ENCODE results near the gene LTBP2. TPM values are rescaled to one million over a fixed set of nuclear protein-coding genes. Genes with fewer than 3 reads are reported as not detected.

Gene LTBP2
- polyA plus RNA-seq, 1 donor from 2014 or later, result 0.33 TPM

DNA sequence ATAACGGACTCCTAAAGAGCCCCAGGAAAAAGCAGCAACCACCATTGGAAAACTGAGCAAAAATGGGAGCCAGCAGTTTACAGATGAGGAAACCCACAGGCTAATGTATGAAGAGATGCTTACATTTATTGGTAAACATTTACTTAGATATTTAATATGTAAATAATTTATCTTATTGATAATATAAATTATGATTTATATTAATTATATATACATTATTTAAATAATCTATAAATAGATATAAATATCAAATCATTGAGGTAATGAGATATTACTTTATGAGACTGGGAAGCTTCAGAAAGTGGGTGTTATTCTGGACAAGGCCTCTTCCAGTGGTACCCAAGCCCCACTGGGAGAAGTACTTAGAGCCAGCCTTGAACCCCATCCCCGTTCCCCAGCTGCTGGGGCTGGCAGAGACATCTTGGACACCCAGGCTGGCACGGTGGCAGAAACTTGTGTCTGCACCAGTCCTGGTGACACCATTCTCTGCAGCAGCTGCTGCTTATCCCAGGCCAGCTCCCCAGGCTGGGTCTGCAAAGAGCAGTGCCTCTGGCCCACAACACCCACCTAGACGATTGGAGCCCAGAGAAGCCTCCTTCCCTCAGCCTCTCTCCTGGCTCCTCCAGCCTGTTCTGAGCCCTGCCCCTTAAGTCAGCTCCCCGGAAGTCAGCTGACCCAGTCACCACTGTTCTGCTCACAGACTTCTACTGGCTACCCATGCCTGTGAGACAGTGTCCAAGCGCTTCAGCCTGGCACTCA lies 92.5 kb downstream of the LTBP2 start:
- no peak overlapping the region for H3K4me2 ChIP-seq (ENCODE audit: low read length)
- H3F3A ChIP-seq (ENCODE audit: insufficient read depth, low read length, poor library complexity, severe bottlenecking), result no peaks in the 10 kb centered on the region
- no peaks in the 10 kb centered on the region for H4K20me1 ChIP-seq (ENCODE audit: insufficient read depth)
- no peak overlapping the region for H2AFZ ChIP-seq (ENCODE audit: low read depth, low read length)
- TF ChIP-seq, protein P1, sequence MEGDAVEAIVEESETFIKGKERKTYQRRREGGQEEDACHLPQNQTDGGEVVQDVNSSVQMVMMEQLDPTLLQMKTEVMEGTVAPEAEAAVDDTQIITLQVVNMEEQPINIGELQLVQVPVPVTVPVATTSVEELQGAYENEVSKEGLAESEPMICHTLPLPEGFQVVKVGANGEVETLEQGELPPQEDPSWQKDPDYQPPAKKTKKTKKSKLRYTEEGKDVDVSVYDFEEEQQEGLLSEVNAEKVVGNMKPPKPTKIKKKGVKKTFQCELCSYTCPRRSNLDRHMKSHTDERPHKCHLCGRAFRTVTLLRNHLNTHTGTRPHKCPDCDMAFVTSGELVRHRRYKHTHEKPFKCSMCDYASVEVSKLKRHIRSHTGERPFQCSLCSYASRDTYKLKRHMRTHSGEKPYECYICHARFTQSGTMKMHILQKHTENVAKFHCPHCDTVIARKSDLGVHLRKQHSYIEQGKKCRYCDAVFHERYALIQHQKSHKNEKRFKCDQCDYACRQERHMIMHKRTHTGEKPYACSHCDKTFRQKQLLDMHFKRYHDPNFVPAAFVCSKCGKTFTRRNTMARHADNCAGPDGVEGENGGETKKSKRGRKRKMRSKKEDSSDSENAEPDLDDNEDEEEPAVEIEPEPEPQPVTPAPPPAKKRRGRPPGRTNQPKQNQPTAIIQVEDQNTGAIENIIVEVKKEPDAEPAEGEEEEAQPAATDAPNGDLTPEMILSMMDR (IDR thresholded peaks at IDR 0.05; ENCODE audit: poor library complexity, severe bottlenecking), result no peak
- TF ChIP-seq, protein P2, sequence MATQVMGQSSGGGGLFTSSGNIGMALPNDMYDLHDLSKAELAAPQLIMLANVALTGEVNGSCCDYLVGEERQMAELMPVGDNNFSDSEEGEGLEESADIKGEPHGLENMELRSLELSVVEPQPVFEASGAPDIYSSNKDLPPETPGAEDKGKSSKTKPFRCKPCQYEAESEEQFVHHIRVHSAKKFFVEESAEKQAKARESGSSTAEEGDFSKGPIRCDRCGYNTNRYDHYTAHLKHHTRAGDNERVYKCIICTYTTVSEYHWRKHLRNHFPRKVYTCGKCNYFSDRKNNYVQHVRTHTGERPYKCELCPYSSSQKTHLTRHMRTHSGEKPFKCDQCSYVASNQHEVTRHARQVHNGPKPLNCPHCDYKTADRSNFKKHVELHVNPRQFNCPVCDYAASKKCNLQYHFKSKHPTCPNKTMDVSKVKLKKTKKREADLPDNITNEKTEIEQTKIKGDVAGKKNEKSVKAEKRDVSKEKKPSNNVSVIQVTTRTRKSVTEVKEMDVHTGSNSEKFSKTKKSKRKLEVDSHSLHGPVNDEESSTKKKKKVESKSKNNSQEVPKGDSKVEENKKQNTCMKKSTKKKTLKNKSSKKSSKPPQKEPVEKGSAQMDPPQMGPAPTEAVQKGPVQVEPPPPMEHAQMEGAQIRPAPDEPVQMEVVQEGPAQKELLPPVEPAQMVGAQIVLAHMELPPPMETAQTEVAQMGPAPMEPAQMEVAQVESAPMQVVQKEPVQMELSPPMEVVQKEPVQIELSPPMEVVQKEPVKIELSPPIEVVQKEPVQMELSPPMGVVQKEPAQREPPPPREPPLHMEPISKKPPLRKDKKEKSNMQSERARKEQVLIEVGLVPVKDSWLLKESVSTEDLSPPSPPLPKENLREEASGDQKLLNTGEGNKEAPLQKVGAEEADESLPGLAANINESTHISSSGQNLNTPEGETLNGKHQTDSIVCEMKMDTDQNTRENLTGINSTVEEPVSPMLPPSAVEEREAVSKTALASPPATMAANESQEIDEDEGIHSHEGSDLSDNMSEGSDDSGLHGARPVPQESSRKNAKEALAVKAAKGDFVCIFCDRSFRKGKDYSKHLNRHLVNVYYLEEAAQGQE (IDR thresholded peaks at IDR 0.05; ENCODE audit: borderline replicate concordance), result no peak
- TF ChIP-seq POLR2AphosphoS5 (IDR thresholded peaks at IDR 0.05) (no peak), SMC3 (conservative IDR thresholded peaks at IDR 0.05; ENCODE audit: poor library complexity) (no peak), EP300 (conservative IDR thresholded peaks at IDR 0.05; ENCODE audit: poor library complexity, severe bottlenecking) (no peak), TAF1 (IDR thresholded peaks at IDR 0.05; ENCODE audit: low read depth) (no peak), EZH2 (IDR thresholded peaks at IDR 0.05; ENCODE audit: borderline replicate concordance, insufficient read depth, low read length, poor library complexity, severe bottlenecking) (no peak), MXI1 (conservative IDR thresholded peaks at IDR 0.05; ENCODE audit: poor library complexity, severe bottlenecking) (no peak), RAD21 (conservative IDR thresholded peaks at IDR 0.05) (no peak)
- no peaks in the 10 kb centered on the region for H3K27me3 ChIP-seq (ENCODE audit: insufficient read depth, low read depth, low read length)
- no peaks in the 10 kb centered on the region for H3K9me2 ChIP-seq (ENCODE audit: insufficient read depth, low read length)
- no peak overlapping the region for H3K4me3 ChIP-seq (ENCODE audit: low read length)
- no peaks in the 10 kb centered on the region for H3K36me3 ChIP-seq (ENCODE audit: insufficient read depth, low read length)
- no peaks in the 10 kb centered on the region for H3K79me2 ChIP-seq (replicated peaks; ENCODE audit: insufficient read depth, low read length)
- no peaks in the 10 kb centered on the region for H3K9me3 ChIP-seq (ENCODE audit: low read length)
- H3K27ac ChIP-seq (ENCODE audit: low read length), result no peak overlapping the region
- no peak overlapping the region for H3K9ac ChIP-seq (ENCODE audit: low read length)

DNA sequence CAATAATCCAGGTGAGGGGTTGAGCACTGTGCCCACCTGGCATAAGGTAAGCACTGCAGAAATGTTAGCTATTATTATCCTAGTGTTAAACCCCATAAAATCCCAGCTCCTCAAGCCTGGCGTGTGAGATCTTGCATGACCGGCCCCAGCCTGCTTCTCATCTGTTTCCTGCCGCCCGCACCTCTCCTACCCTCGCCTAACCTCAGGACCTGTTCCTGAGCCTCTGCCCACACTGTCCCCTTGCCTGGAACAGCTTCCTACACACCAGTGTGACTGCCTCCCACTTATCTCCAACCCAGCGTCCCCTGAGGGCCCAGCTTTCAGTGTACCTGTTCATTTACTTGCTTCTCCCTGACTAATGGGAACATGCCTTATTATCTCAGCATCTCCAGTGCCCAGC lies 93.8 kb downstream of the LTBP2 start:
- Histone ChIP-seq H3K27ac (ENCODE audit: low read length) (no peak overlapping the region), H4K20me1 (ENCODE audit: insufficient read depth) (no peaks in the 10 kb centered on the region), H3K4me3 (ENCODE audit: low read length) (no peak overlapping the region), H3K27me3 (ENCODE audit: insufficient read depth, low read depth, low read length) (no peaks in the 10 kb centered on the region), H3K9me2 (ENCODE audit: insufficient read depth, low read length) (no peaks in the 10 kb centered on the region), H2AFZ (ENCODE audit: low read depth, low read length) (no peak overlapping the region), H3K9me3 (ENCODE audit: low read length) (no peaks in the 10 kb centered on the region), H3K79me2 (replicated peaks; ENCODE audit: insufficient read depth, low read length) (no peaks in the 10 kb centered on the region), H3F3A (ENCODE audit: insufficient read depth, low read length, poor library complexity, severe bottlenecking) (no peaks in the 10 kb centered on the region), H3K9ac (ENCODE audit: low read length) (no peak overlapping the region), H3K36me3 (ENCODE audit: insufficient read depth, low read length) (no peaks in the 10 kb centered on the region), H3K4me2 (ENCODE audit: low read length) (no peak overlapping the region)
- TF ChIP-seq TAF1 (IDR thresholded peaks at IDR 0.05; ENCODE audit: low read depth) (no peak), SMC3 (conservative IDR thresholded peaks at IDR 0.05; ENCODE audit: poor library complexity) (no peak), EP300 (conservative IDR thresholded peaks at IDR 0.05; ENCODE audit: poor library complexity, severe bottlenecking) (no peak)
- TF ChIP-seq, protein P2 (IDR thresholded peaks at IDR 0.05; ENCODE audit: borderline replicate concordance), result no peak
- TF ChIP-seq, protein P1 (IDR thresholded peaks at IDR 0.05; ENCODE audit: poor library complexity, severe bottlenecking), result no peak

Data from neural cell (in vitro differentiated cells).